ENCODE measurements around the gene JDP2.

The JDP2 gene

GRCh38 chr14:75399321-75399720 is 28.5 kb upstream of the JDP2 start:
- in situ Hi-C loops (cut with MboI; ENCODE audit: low pct_unique_long_range_greater_than_20kb, low sequenced_read_pairs, unreplicated experiment) = no loop called here
- TF ChIP-seq, protein P1, sequence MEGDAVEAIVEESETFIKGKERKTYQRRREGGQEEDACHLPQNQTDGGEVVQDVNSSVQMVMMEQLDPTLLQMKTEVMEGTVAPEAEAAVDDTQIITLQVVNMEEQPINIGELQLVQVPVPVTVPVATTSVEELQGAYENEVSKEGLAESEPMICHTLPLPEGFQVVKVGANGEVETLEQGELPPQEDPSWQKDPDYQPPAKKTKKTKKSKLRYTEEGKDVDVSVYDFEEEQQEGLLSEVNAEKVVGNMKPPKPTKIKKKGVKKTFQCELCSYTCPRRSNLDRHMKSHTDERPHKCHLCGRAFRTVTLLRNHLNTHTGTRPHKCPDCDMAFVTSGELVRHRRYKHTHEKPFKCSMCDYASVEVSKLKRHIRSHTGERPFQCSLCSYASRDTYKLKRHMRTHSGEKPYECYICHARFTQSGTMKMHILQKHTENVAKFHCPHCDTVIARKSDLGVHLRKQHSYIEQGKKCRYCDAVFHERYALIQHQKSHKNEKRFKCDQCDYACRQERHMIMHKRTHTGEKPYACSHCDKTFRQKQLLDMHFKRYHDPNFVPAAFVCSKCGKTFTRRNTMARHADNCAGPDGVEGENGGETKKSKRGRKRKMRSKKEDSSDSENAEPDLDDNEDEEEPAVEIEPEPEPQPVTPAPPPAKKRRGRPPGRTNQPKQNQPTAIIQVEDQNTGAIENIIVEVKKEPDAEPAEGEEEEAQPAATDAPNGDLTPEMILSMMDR (IDR thresholded peaks at IDR 0.05; ENCODE audit: extremely low read depth, insufficient read depth, missing control alignments) = no peak

DNA sequence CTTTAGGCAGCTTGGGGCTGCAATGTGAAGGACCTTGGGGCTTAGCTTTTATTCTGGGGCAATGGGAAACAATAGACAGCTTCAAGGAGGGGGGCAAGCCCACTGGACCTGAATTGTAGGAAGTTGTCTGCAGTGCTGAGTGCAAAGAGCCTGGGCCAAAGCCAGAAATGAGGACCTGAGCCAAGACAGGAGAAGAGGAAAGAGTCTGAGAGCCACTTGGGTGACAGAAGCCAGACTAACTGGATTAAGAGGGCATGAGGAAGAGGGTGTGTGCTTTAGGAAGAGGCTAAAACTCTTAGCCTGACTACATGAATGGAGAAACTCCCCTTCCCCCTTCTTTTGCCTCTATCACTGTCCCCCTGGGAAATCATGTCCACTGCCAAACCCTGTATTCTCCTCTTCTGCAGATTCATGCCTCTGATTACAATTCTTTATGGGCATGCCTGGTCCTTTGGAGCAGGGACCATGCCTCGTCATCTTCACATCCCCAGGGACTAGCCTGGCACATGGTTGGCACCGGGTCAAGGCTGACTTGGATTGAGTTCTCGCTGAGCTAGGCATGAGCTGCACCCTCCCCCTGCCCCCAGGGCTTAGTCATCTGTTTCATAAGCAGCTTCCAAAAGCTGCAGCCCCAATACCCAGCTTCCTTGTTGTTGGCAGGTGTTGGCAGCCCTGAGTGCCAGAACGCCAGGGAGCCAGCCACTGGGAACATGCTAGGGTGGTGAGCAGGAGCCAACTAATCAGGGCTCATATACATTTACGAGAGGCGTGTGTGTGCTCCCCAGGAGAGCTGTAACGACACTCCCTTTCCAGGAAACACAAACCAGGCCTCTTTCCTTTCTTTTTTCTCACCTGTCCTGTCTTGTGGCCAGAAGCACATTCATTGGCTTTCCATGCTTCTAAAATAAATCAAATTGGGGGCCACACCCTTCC is 27.7 kb upstream of the JDP2 start:
- no peak for DNase-seq (ENCODE audit: low spot score)
- TF ChIP-seq, protein P1 (IDR thresholded peaks at IDR 0.05; ENCODE audit: extremely low read depth, insufficient read depth, missing control alignments) = no peak
- in situ Hi-C loops (cut with MboI; ENCODE audit: low pct_unique_long_range_greater_than_20kb, low sequenced_read_pairs, unreplicated experiment) = no loop called here

More at GRCh38 chr14:75399321-75399720, 28.5 kb upstream of the JDP2 start:
- no peak for DNase-seq (ENCODE audit: low spot score)

- TF ChIP-seq, protein P1 (IDR thresholded peaks at IDR 0.05; ENCODE audit: extremely low read depth, insufficient read depth, missing control alignments) = no peak
- no peak for DNase-seq (ENCODE audit: low spot score)
- in situ Hi-C loops (cut with MboI; ENCODE audit: low pct_unique_long_range_greater_than_20kb, low sequenced_read_pairs, unreplicated experiment) = no loop called here
Observed at GRCh38 chr14:75401361-75401760, 26.5 kb upstream of the JDP2 start.

DNA sequence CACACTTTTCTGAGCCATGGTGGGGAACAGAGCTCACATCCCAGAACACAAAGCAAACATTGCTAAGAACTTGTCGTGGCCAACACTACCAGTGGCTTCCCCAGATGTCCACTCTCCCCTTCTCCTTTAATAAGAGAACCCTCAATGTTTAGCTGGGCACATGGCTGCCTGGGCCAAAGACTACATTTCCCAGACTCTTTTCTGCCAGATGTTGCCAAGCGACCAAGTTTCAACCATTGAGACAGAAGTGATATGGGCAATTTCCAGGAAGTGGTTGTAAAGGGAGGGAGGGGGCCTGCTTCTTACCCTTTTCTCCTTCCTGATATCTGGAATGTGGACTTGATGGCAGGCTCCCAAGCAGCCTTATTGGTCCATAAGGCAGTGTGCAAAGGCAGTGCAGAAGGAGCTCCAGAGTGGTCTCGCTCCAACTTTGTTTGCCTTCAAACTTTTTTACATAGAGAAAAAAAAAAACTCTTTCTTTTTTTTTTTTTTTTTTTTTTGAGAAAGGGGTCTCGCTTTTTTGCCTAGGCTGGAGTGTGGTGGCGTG is 24.9 kb upstream of the JDP2 start:
- DNase-seq (ENCODE audit: low spot score) = no peak
- in situ Hi-C loops (cut with MboI; ENCODE audit: low pct_unique_long_range_greater_than_20kb, low sequenced_read_pairs, unreplicated experiment) = no loop called here
- TF ChIP-seq, protein P1 (IDR thresholded peaks at IDR 0.05; ENCODE audit: extremely low read depth, insufficient read depth, missing control alignments) = no peak

DNA sequence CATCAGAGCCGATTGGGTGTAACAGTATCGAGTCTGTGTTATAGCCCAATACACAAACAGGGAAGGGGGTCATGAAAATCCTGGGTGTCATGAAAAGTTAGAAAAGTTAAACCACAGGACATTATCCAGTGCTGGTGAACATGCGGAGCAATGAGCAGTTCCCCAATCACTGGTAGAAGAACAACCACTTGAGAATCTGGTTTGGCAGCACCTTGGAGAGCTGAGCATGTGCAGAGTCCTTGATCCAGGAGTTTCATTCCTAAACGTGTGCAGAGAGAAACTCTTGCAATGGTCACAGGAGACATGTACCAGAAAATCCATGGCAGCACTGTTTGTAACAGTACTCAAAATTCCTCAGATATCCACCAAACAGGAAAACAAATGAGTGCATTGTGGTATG is 23.0 kb upstream of the JDP2 start:
- TF ChIP-seq, protein P1 (IDR thresholded peaks at IDR 0.05; ENCODE audit: extremely low read depth, insufficient read depth, missing control alignments) = no peak
- in situ Hi-C loops (cut with MboI; ENCODE audit: low pct_unique_long_range_greater_than_20kb, low sequenced_read_pairs, unreplicated experiment) = no loop called here
- DNase-seq (ENCODE audit: low spot score) = no peak

GRCh38 chr14:75406102-75406501 is 21.7 kb upstream of the JDP2 start:
- TF ChIP-seq, protein P1 (IDR thresholded peaks at IDR 0.05; ENCODE audit: extremely low read depth, insufficient read depth, missing control alignments) = no peak
- DNase-seq (ENCODE audit: low spot score) = no peak
- in situ Hi-C loops (cut with MboI; ENCODE audit: low pct_unique_long_range_greater_than_20kb, low sequenced_read_pairs, unreplicated experiment) = no loop called here

All from GM13977 (cell line).